Activated naive CD4-positive, alpha-beta T cell treated with anti-CD3 and anti-CD28 coated beads, Interleukin-2, amount 50 U/mL, for 24 hours (primary cell): ENCODE measurements around the gene RNF149.
"Not testable (repeated sequence)": the region's sequence is repeated elsewhere in the genome, so short reads cannot be mapped to it uniquely, and the experiment has no call there.

Source experiments
- H3K27ac Mint-ChIP-seq: one replicate; pipeline ENCODE4 v1.8.0; 2021; ENCODE audit warnings: mild to moderate bottlenecking, mixed read lengths
- H3K27me3 Mint-ChIP-seq: one replicate; pipeline ENCODE4 v1.8.0; 2021; ENCODE audit warnings: mixed read lengths
- H3K36me3 Mint-ChIP-seq: one replicate; pipeline ENCODE4 v1.8.0; 2021; ENCODE audit warnings: mixed read lengths
- H3K4me1 Mint-ChIP-seq: one replicate; pipeline ENCODE4 v1.8.0; 2021; ENCODE audit warnings: mixed read lengths
- H3K4me3 Mint-ChIP-seq: one replicate; pipeline ENCODE4 v1.8.0; 2021; ENCODE audit warnings: mild to moderate bottlenecking, mixed read lengths
- H3K9me3 Mint-ChIP-seq: one replicate; pipeline ENCODE4 v1.8.0; 2021; ENCODE audit warnings: mixed read lengths

The RNF149 gene

GRCh38 chr2:101241158-101241557 lies 67.3 kb downstream of the RNF149 start:
- H3K4me3 Mint-ChIP-seq, result no peak overlapping the region
- H3K4me1 Mint-ChIP-seq, result no peaks in the 10 kb centered on the region
- H3K36me3 Mint-ChIP-seq, result peaks cover 5% of the 10 kb centered on the region
- H3K27me3 Mint-ChIP-seq, result no peaks in the 10 kb centered on the region
- no peak overlapping the region for H3K27ac Mint-ChIP-seq
- no peaks in the 10 kb centered on the region for H3K9me3 Mint-ChIP-seq

GRCh38 chr2:101240694-101241093 lies 67.8 kb downstream of the RNF149 start:
- not testable (repeated sequence) for H3K27me3 Mint-ChIP-seq, H3K9me3 Mint-ChIP-seq, H3K4me3 Mint-ChIP-seq, H3K27ac Mint-ChIP-seq, H3K36me3 Mint-ChIP-seq, H3K4me1 Mint-ChIP-seq

GRCh38 chr2:101239760-101240118 lies 68.8 kb downstream of the RNF149 start:
- not testable (repeated sequence) for H3K4me1 Mint-ChIP-seq, H3K4me3 Mint-ChIP-seq, H3K36me3 Mint-ChIP-seq, H3K27ac Mint-ChIP-seq, H3K27me3 Mint-ChIP-seq, H3K9me3 Mint-ChIP-seq

DNA sequence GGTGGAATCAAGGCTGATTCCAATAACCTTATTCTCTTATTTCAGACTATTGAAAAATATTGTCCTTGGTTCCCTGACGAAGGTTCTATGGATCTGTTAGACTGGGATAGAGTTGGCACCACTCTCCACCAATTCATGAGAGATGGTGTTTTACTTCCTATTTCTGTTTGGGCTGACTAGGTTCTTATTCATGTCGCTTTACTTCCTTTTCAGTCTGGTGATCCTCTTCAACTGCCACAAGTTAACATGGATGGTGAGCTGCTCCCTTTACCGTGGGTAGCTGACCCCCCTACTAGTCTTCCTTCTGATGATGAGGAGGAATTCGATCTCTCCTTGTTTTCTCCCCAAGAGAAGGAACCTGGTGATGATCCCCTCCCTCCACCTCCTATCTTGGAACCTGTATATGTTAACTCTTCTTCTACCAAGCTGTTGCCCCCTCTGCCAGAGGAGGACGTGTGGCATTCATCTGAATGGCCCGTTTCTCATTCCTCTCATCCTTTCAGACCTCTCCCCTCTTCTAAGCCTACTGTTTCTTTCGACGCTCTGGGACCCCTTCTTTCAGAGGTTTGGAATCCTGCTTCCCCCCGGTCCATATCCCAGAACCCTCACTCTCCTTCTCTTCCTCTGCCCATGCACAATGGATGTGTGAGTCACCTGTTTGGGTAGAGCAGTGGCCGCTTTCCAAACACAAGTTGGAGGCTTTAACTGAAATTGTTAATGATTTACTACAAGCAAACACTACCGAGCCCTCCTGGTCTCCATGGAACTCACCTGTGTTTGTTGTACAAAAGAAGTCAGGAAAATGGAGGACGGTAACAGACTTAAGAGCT lies 69.4 kb downstream of the RNF149 start:
- Mint-ChIP-seq H3K36me3 (peaks cover 5% of the 10 kb centered on the region), H3K4me1 (no peaks in the 10 kb centered on the region), H3K4me3 (no peak overlapping the region), H3K27ac (no peak overlapping the region), H3K9me3 (no peaks in the 10 kb centered on the region), H3K27me3 (no peaks in the 10 kb centered on the region)

GRCh38 chr2:101237944-101238343 lies 70.6 kb downstream of the RNF149 start:
- H3K4me3 Mint-ChIP-seq, H3K27me3 Mint-ChIP-seq, H3K4me1 Mint-ChIP-seq, H3K27ac Mint-ChIP-seq, H3K9me3 Mint-ChIP-seq, H3K36me3 Mint-ChIP-seq: not testable (repeated sequence)

DNA sequence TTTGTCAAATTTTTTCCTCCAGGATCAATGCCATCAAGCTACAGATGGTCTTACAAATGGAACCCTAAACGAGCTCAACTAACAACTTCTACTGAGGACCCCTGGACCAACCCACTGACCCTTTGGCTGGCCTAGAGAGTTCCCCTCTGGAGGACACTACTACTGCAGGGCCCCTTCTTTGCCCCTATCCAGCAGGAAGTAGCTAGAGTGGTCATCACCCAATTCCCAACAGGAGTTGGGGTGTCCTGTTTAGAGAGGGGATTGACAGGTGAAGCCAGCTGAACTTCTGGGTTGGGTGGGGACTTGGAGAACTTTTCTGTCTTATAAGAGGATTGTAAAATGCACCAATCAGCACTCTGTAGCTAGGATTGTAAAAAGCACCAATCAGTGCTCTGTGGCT lies 72.5 kb downstream of the RNF149 start:
- H3K36me3 Mint-ChIP-seq, H3K27me3 Mint-ChIP-seq, H3K4me3 Mint-ChIP-seq, H3K9me3 Mint-ChIP-seq, H3K27ac Mint-ChIP-seq, H3K4me1 Mint-ChIP-seq: not testable (repeated sequence)

DNA sequence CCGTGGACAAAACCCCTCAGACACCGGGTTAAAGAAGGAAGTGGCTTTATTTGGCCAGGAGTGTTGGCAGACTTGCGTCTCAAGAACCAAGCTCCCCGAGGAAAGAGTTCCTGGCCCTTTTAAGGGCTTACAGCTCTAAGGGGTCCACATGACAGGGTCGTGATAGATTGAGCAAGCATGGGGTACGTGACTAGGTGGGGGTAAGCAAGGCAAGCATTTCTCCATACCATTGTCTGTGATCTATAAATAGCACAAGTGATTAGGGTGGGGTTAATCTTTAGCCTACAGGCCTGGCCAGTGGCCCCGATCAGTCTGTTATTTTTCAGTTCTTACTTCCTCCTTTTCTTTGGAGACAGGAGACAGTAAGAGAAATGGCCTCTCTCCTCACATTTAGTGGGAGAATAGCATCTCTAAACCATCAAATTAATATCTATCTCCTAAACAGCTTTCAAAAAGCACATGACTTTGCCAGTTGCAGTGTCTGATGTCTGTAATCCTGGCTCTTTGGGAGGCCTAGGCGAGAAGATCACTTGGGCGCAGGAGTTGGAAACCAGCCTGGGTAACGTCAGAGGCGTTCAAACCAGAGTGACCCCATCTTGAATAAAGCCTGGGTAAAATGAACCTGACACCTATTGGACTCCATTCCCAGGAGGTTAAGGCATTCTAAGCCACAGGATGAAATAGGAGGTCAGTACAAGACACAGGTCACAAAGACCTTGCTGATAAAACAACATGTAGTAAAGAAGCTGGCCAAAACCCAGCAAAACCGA lies 74.1 kb downstream of the RNF149 start:
- Mint-ChIP-seq H3K27me3 (no peaks in the 10 kb centered on the region), H3K27ac (no peak overlapping the region), H3K4me1 (no peaks in the 10 kb centered on the region), H3K9me3 (no peaks in the 10 kb centered on the region), H3K36me3 (peaks cover 9% of the 10 kb centered on the region), H3K4me3 (no peak overlapping the region)

- Mint-ChIP-seq H3K27ac (no peak overlapping the region), H3K27me3 (no peaks in the 10 kb centered on the region), H3K9me3 (no peaks in the 10 kb centered on the region), H3K36me3 (peaks cover 6% of the 10 kb centered on the region), H3K4me3 (no peak overlapping the region), H3K4me1 (no peaks in the 10 kb centered on the region)
Measured at GRCh38 chr2:101232770-101233169, 75.7 kb downstream of the RNF149 start.

- H3K36me3 Mint-ChIP-seq, result peaks cover 6% of the 10 kb centered on the region
- H3K4me1 Mint-ChIP-seq, result no peaks in the 10 kb centered on the region
- no peak overlapping the region for H3K4me3 Mint-ChIP-seq
- H3K27me3 Mint-ChIP-seq, result no peaks in the 10 kb centered on the region
- H3K9me3 Mint-ChIP-seq, result no peaks in the 10 kb centered on the region
- no peak overlapping the region for H3K27ac Mint-ChIP-seq
Measured at GRCh38 chr2:101231937-101232730, 76.4 kb downstream of the RNF149 start.

GRCh38 chr2:101231240-101231639 lies 77.3 kb downstream of the RNF149 start:
- no peak overlapping the region for H3K27ac Mint-ChIP-seq

DNA sequence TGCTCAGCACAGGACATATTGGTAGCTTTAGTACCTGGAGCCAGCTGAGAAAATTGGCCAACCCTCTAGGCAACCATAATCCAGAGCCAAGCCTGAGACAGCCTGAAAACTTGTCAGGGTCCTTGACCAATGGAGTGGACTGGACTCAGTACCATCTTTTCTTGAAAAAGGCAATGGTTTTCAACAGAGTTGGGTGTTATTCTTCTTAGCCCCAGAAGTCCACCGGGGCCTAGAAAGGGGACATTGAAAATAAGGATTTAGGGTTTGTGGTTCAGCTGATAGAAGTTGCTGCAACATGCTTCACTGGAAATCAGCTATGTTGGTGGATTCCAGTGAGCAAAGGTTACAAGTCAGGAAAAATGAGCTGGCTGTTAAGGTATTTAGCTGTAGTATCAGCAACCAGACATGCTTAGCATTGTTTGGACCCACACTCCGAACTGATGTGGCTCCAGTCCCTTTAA lies 77.9 kb downstream of the RNF149 start:
- Mint-ChIP-seq H3K27ac (no peak overlapping the region), H3K9me3 (no peaks in the 10 kb centered on the region), H3K36me3 (peaks cover 3% of the 10 kb centered on the region), H3K4me1 (no peaks in the 10 kb centered on the region), H3K27me3 (no peaks in the 10 kb centered on the region), H3K4me3 (no peak overlapping the region)

More at GRCh38 chr2:101231240-101231639, 77.3 kb downstream of the RNF149 start:
- no peaks in the 10 kb centered on the region for H3K4me1 Mint-ChIP-seq
- no peaks in the 10 kb centered on the region for H3K9me3 Mint-ChIP-seq
- peaks cover 3% of the 10 kb centered on the region for H3K36me3 Mint-ChIP-seq
- H3K4me3 Mint-ChIP-seq, result no peak overlapping the region
- H3K27me3 Mint-ChIP-seq, result no peaks in the 10 kb centered on the region
